Ovary (tissue), 9 donors: ENCODE measurements around the gene BTBD18. TPM values are rescaled to one million over a fixed set of nuclear protein-coding genes. Genes with fewer than 3 reads are reported as not detected.

Source experiments
- DNase-seq, 5 donors: peaks; one replicate each; pipeline ENCODE4 v3.0.0-alpha.2; 2019 to 2020
- H3K27ac ChIP-seq, 2 donors: fragments of 200-600 bp; one replicate each; pipeline versions ENCODE4 v1.5.1 to v1.8.0; 2019 to 2022
- H3K27me3 ChIP-seq: fragments of 200-600 bp; one replicate; pipeline ENCODE4 v1.8.0; 2022
- H3K36me3 ChIP-seq: fragments of 200-600 bp; sonication (generic); one replicate; pipeline ENCODE4 v1.5.1; 2019
- H3K4me1 ChIP-seq: one replicate; pipeline ENCODE4 v1.8.1; 2013; ENCODE audit warnings: mild to moderate bottlenecking, moderate library complexity; ENCODE audit not compliant: insufficient read depth
- H3K4me3 ChIP-seq: fragments of 200-600 bp; sonication (generic); one replicate; pipeline ENCODE4 v1.5.1; 2017
- H3K9me3 ChIP-seq, 2 donors: fragments of 200-600 bp in 1 of 2; sonication (generic) in 1 of 2; one replicate each; pipeline versions ENCODE4 v1.5.1 to v1.8.1; 2013 to 2019; ENCODE audit warnings: mild to moderate bottlenecking in 1 of 2, moderate library complexity in 1 of 2
- CTCF ChIP-seq, 3 donors: fragments of 450-650 bp in 2 of 3; fragments of 200-600 bp in 1 of 3; IDR thresholded peaks; one replicate each; pipeline versions ENCODE4 v1.5.1 to v1.8.0; 2016 to 2022; ENCODE audit warnings: antibody characterized with exemption in 3 of 3, mild to moderate bottlenecking in 1 of 3
- EP300 ChIP-seq: sonication (generic); formaldehyde crosslinking; IDR thresholded peaks from one replicate; pipeline ENCODE4 v1.6.1; 2017; ENCODE audit warnings: antibody characterized with exemption
- POLR2A ChIP-seq: fragments of 450-650 bp; IDR thresholded peaks from one replicate; pipeline ENCODE4 v1.6.1; 2017; ENCODE audit warnings: antibody characterized with exemption, mild to moderate bottlenecking, moderate library complexity
- WGBS, 3 donors: extraction: QIAGEN DNeasy Blood & Tissue Kit in 1 of 3; methylation state at CpG; one replicate each; pipeline versions ENCODE4 v1.1.5 to v1.1.7; 2013 to 2017; 5-methylcytosine and 5-hydroxymethylcytosine counted together
- intact Hi-C, 4 donors: fragments of 100-400 bp; cut with DNase I; formaldehyde crosslinking; loops; one replicate each; pipeline versions ENCODE4 v1.11.0 to v1.15.1; 2022 to 2023
- polyA plus RNA-seq, 2 donors: library from polyadenylated mRNA; stranded (reverse); fragments of 200-250 nt in 1 of 2; fragments of 350-450 nt in 1 of 2; fragmentation: Illumina TruSeq in 1 of 2; extraction: RNeasy Lipid Tissue Mini Kit (QIAGEN cat#74804) in 1 of 2; gene quantifications; one replicate each; pipeline ENCODE4 v1.2.3, GENCODE V29; 2013 to 2014
- total RNA-seq, 7 donors: library from RNA; depleted of rRNA in 2 of 7; stranded (reverse); fragments of >200 nt in 2 of 7; fragmentation: NEBNext Ultra II Directional in 3 of 7; extraction: Animal tissue kit (Norgen Biotek cat#: 25700) in 3 of 7; gene quantifications; one replicate each; pipeline versions ENCODE4 v1.1.0 to v1.2.4, GENCODE V29; 2016 to 2023
- donor health status: DM: no; HTN: no; CAD: no; lungs with moderate emphysema.
- donor health status: DM: no; HTN: no; CAD: no.
- donor health status: Bipolar disorder and iron deficiency.
- donor health status: DM: yes; HTN: yes; CAD: no.
- donor health status: DM: no; HTN: no; CAD: no.
- donor health status: DM: yes; HTN: yes; CAD: no.

The BTBD18 gene
- total and polyA plus RNA-seq, 9 donors, result 0.02 TPM; not detected in 8

GRCh38 chr11:57778318-57779037, 26.9 kb upstream of the BTBD18 start:
- Histone ChIP-seq H3K4me1 (peaks cover 50% of the 10 kb centered on the region), H3K27ac (peak overlapping the region; percentile 35 to 74), H3K36me3 (no peaks in the 10 kb centered on the region), H3K4me3 (peak overlapping the region; percentile 17), H3K27me3 (no peaks in the 10 kb centered on the region), H3K9me3 (no peaks in the 10 kb centered on the region)
- intact Hi-C loops, result no loop called here
- peak; percentile 88 to 96 (median 94) for DNase-seq
- TF ChIP-seq CTCF (IDR thresholded peaks at IDR 0.05), result no peak
- TF ChIP-seq POLR2A, result peak; percentile 19
- 0 to 2% (median 1%) methylated on average over 6 of the region's 6 CpGs for WGBS, 3 donors

GRCh38 chr11:57777969-57778317, 26.3 kb upstream of the BTBD18 start:
- Histone ChIP-seq H3K27me3 (no peaks in the 10 kb centered on the region), H3K4me3 (peak overlapping the region; percentile 17), H3K27ac (peak overlapping the region in 1 of 2 donors; percentile 74), H3K9me3 (no peaks in the 10 kb centered on the region), H3K36me3 (no peaks in the 10 kb centered on the region), H3K4me1 (peaks cover 50% of the 10 kb centered on the region)
- intact Hi-C loops, result no loop called here
- no peak for DNase-seq
- 1 to 16% (median 2%) methylated on average over 3 of the region's 3 CpGs for WGBS, 3 donors
- TF ChIP-seq POLR2A (no peak), EP300 (no peak), CTCF (IDR thresholded peaks at IDR 0.05) (no peak)

DNA sequence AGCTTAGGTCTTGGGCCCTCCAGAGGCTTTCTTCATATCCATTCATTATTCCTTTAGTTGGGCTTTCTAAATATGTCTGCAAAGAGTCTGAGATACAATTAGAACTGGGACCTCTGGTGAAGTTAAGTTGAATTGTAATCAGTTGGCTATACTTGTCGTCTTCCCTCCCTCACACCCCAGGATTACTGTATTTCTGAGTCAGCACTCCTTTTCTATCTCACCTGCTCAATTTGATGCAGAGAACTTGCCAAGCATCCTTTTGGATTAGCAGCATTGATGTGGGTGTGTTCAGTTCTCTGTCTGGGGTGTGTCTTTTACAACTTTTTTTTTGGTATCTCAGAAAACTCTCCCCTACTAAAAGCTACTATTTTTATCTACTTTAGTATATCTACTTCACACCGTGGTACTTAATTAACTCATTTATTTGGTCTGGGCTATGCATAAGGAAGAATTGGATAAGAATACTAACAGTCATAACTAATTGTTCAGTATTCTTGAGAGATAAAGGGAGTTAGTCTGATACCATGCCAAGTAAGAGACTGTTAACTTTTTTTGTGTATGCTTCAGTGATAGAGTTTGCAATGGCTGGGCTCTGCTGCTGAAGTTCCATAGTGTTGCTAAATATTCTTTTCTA, 25.1 kb upstream of the BTBD18 start:
- TF ChIP-seq POLR2A, result no peak
- TF ChIP-seq CTCF (IDR thresholded peaks at IDR 0.05), result no peak
- TF ChIP-seq EP300, result no peak
- H3K27ac ChIP-seq, result peak overlapping the region in 1 of 2 donors; percentile 74
- H3K27me3 ChIP-seq, result no peaks in the 10 kb centered on the region
- H3K4me1 ChIP-seq, result peaks cover 47% of the 10 kb centered on the region
- intact Hi-C loops, result no loop called here
- H3K4me3 ChIP-seq, result no peak overlapping the region
- H3K36me3 ChIP-seq, result no peaks in the 10 kb centered on the region
- DNase-seq, result no peak
- 3 to 6% (median 5%) methylated on average over 2 of the region's 2 CpGs for WGBS, 3 donors
- no peaks in the 10 kb centered on the region for H3K9me3 ChIP-seq

- Histone ChIP-seq H3K36me3 (no peaks in the 10 kb centered on the region), H3K27me3 (no peaks in the 10 kb centered on the region), H3K4me1 (peaks cover 44% of the 10 kb centered on the region), H3K27ac (peak overlapping the region in 1 of 2 donors; percentile 74), H3K4me3 (no peak overlapping the region), H3K9me3 (no peaks in the 10 kb centered on the region)
- no peak for TF ChIP-seq EP300
- no peak for TF ChIP-seq POLR2A
- TF ChIP-seq CTCF (IDR thresholded peaks at IDR 0.05), result no peak
- intact Hi-C loops, result no loop called here
- no peak for DNase-seq
- WGBS, 3 donors, result 18 to 33% (median 27%) methylated on average over 3 of the region's 3 CpGs
Measured at GRCh38 chr11:57776031-57776521, 24.5 kb upstream of the BTBD18 start.
